GM18873 (cell line): ENCODE results near the gene FHL3.

Experiments
- ATAC-seq: cut with Tn5 transposase; IDR thresholded peaks from one replicate; pipeline ENCODE4 v1.9.1; 2021; ENCODE audit warnings: mild to moderate bottlenecking, moderate library complexity, moderate number of reproducible peaks; ENCODE audit not compliant: unreplicated experiment, low FRiP score

The FHL3 gene

GRCh38 chr1:38014724-38015424, 9.6 kb upstream of the FHL3 start:
- no peak for ATAC-seq

DNA sequence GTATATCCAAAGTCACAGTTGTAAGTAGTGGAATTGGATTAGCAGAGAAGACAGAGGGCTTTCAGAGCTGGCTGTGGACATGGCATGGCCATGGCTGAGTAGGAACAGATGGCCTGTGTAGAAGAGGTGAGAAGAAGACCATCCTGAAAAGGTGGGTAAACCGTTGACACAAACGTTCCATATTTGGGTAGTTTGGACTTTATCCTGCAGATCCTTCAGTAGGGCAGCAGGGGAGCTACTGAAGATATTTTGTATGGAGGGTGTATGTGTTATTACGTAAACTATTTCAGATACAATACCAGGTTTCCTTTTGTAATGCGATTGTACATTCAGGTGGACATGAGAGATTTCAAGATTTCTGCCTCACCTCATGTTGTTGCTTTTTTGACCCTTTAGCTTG, 8.9 kb upstream of the FHL3 start:
- no peak for ATAC-seq

- ATAC-seq = peak; percentile 1
Observed at GRCh38 chr1:38013227-38013622, 7.9 kb upstream of the FHL3 start.

GRCh38 chr1:38012363-38013226, 7.3 kb upstream of the FHL3 start, which contains the start of gene UTP11:
TSS of gene UTP11 (plus strand) at chr1:38012734. CDS start at chr1:38012803, 69 bp downstream.
- ATAC-seq = peak; percentile 81

- ATAC-seq = no peak
Observed at GRCh38 chr1:38009841-38010180, 4.5 kb upstream of the FHL3 start.

GRCh38 chr1:38009088-38009840, 4.0 kb upstream of the FHL3 start:
- ATAC-seq = no peak

- ATAC-seq = no peak
Observed at GRCh38 chr1:38006008-38006828, 904 bp upstream of the FHL3 start.

- ATAC-seq = no peak
Observed at GRCh38 chr1:38004284-38005108, 818 bp downstream of the FHL3 start.

GRCh38 chr1:38003261-38004250, 1.8 kb downstream of the FHL3 start:
- ATAC-seq = no peak

DNA sequence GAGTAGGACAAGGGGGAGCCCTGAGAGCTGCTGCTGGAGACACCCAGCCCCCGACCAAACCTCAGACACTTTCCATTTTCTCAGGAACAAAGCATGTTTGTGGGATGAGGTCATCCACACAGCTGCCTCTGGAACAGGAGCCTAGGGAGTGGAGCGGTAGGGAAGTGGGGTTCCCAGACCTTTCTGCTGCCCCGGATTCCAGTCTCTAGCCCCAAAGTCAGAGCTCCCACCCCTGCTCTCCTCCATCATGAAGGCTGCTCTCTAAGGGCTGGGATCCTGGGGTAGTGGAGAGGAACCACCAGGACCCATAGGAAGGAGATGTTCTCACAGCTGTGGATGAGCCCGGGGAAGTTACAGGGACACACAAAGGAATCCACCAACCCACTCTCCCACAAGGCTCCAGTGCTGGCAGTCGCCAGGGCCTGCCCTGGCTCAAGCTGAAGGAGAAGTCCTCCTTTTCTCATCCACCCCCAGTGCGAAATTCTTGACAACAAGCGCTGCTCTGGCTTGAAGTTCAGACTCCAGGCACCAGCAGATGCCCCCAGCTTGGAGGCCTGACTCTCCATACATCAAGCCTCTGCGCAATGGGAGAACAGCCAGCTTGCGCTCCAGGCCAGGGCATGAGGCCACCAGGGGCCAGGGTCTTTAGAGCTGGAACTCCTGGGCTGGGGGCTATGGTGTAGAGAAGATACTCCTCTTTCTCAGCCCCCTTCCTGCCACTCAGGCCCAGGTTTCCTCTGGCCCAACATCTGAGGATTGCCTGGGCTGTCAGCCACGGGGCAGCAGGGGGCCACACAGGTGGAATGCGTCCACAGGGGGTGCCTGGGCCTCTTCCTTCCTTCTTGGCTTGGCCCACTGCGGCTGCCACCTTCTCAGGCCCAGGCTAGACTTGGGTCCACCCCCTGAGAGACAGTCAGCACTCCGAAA, 4.5 kb downstream of the FHL3 start:
- no peak for ATAC-seq

- ATAC-seq = no peak
Observed at GRCh38 chr1:38000233-38000528, 5.1 kb downstream of the FHL3 start.

GRCh38 chr1:37999430-38000232, 5.7 kb downstream of the FHL3 start:
- ATAC-seq = no peak

GRCh38 chr1:37998913-37999429, 6.3 kb downstream of the FHL3 start:
- no peak for ATAC-seq

- no peak for ATAC-seq
Observed at GRCh38 chr1:37998089-37998808, 7.1 kb downstream of the FHL3 start.

DNA sequence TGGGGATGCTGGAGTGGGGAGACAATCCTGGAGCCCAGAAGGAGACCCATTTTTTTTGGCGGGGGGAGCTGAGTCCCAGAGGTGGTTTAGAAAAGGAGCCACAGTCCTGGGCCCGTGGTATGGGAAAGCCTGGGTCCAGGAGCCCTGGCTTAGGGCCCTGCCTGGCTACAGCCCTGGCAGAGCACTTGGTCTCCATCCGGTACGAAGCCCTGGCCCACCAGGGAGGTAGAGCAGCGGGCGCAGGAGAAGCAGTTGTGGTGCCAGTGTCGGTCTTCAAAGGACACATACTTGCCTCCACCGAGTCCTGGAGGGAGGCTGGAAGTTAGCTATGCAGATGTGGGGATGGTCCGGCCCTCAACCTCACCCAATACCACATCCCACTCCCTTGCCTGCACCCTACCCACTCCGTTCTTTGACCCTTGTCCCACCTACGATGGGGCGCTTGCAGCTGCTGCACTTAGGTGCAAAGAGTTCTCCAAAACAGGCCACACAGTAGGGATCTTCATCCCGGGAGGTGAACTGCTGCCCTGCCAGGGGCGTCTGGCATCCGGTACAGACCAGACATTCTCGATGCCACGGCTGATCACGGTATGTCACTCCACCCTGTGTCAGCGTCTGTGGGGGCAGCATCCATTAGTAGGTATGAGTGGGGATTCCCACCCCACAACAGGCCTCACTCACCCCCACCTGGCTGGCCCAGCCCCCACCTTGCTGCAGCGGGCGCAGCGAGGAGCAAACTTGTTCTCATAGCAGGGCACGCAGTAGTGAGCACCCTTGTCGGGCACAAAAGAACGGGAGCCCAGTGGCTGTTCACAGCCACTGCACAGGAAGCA, 7.8 kb downstream of the FHL3 start:
- ATAC-seq = no peak
